SK-N-SH treated with all-trans-retinoic acid at 6 μM for 48 hours (cell line): Measurements from ENCODE around the gene PLXDC2.

ENCODE experiments used
- ATAC-seq: fragments of 200-7000 bp; cut with Tn5 transposase; 3 replicates; pipeline ENCODE4 v1.9.1; 2020; ENCODE audit warnings: mild to moderate bottlenecking, moderate library complexity
- ARNTL ChIP-seq: fragments of 450-650 bp; formaldehyde crosslinking; IDR thresholded peaks from 2 replicates; pipeline ENCODE4 v1.5.0; 2020; ENCODE audit warnings: low read depth, mild to moderate bottlenecking, moderate library complexity, borderline replicate concordance
- CSDC2 ChIP-seq: fragments of 250-450 bp; sonication (Bioruptor Pico); IDR thresholded peaks from 2 replicates; pipeline ENCODE4 v1.5.0; 2020; ENCODE audit warnings: mild to moderate bottlenecking, moderate library complexity
- CSRNP3 ChIP-seq: fragments of 250-450 bp; sonication (Bioruptor Pico); IDR thresholded peaks from 2 replicates; pipeline ENCODE4 v1.5.1; 2021; ENCODE audit warnings: mild to moderate bottlenecking, moderate library complexity
- ESRRG ChIP-seq: fragments of 250-450 bp; sonication (Bioruptor Pico); IDR thresholded peaks from 2 replicates; pipeline ENCODE4 v1.6.1; 2021; ENCODE audit warnings: mild to moderate bottlenecking
- GLIS3 ChIP-seq: fragments of 250-450 bp; sonication (Bioruptor Pico); IDR thresholded peaks from 2 replicates; pipeline ENCODE4 v1.5.0; 2020; ENCODE audit warnings: mild to moderate bottlenecking, moderate library complexity
- ISL1 ChIP-seq: fragments of 250-450 bp; sonication (Bioruptor Pico); IDR thresholded peaks from 2 replicates; pipeline ENCODE4 v2.1.2; 2022; ENCODE audit warnings: mild to moderate bottlenecking, moderate library complexity
- OSR1 ChIP-seq: fragments of 250-450 bp; sonication (Bioruptor Pico); IDR thresholded peaks from 2 replicates; pipeline ENCODE4 v1.8.0; 2022; ENCODE audit warnings: moderate library complexity, mild to moderate bottlenecking, inconsistent platforms
- PATZ1 ChIP-seq: fragments of 250-450 bp; sonication (Bioruptor Pico); IDR thresholded peaks from 2 replicates; pipeline ENCODE4 v1.8.0; 2020; ENCODE audit warnings: mild to moderate bottlenecking, moderate library complexity, borderline replicate concordance
- POU6F1 ChIP-seq: fragments of 250-450 bp; sonication (Bioruptor Pico); IDR thresholded peaks from 2 replicates; pipeline ENCODE4 v1.8.0; 2021; ENCODE audit warnings: low read depth, mild to moderate bottlenecking, moderate library complexity, borderline replicate concordance
- PPARA ChIP-seq: fragments of 250-450 bp; sonication (Bioruptor Pico); IDR thresholded peaks from 2 replicates; pipeline ENCODE4 v1.5.0; 2020; ENCODE audit warnings: mild to moderate bottlenecking, borderline replicate concordance
- RARB ChIP-seq: fragments of 250-450 bp; sonication (Bioruptor Pico); IDR thresholded peaks from 2 replicates; pipeline ENCODE4 v1.8.0; 2021; ENCODE audit warnings: mild to moderate bottlenecking, moderate library complexity
- SNAI2 ChIP-seq: fragments of 250-450 bp; sonication (Bioruptor Pico); IDR thresholded peaks from 2 replicates; pipeline ENCODE4 v1.5.0; 2020; ENCODE audit warnings: mild to moderate bottlenecking, moderate library complexity
- TCF4 ChIP-seq: fragments of 250-450 bp; sonication (Bioruptor Pico); IDR thresholded peaks from 2 replicates; pipeline ENCODE4 v1.8.0; 2021; ENCODE audit warnings: mild to moderate bottlenecking, moderate library complexity, borderline replicate concordance
- TOX ChIP-seq: fragments of 250-450 bp; sonication (Bioruptor Pico); IDR thresholded peaks from 2 replicates; pipeline ENCODE4 v1.8.0; 2021; ENCODE audit warnings: mild to moderate bottlenecking, moderate library complexity, borderline replicate concordance
- TSHZ2 ChIP-seq: fragments of 250-450 bp; sonication (Bioruptor Pico); IDR thresholded peaks from 2 replicates; pipeline ENCODE4 v1.5.0; 2020; ENCODE audit warnings: mild to moderate bottlenecking, moderate library complexity
- ZC3H10 ChIP-seq: fragments of 250-450 bp; sonication (Bioruptor Pico); IDR thresholded peaks from 2 replicates; pipeline ENCODE4 v1.5.1; 2021; ENCODE audit warnings: mild to moderate bottlenecking, moderate library complexity
- ZFP3 ChIP-seq: fragments of 250-450 bp; sonication (Bioruptor Pico); IDR thresholded peaks from 2 replicates; pipeline ENCODE4 v1.5.0; 2020; ENCODE audit warnings: mild to moderate bottlenecking, moderate library complexity
- ZFP30 ChIP-seq: fragments of 450-650 bp; formaldehyde crosslinking; IDR thresholded peaks from 2 replicates; pipeline ENCODE4 v1.5.0; 2022; ENCODE audit warnings: mild to moderate bottlenecking, moderate library complexity
- ZNF565 ChIP-seq: fragments of 450-650 bp; formaldehyde crosslinking; conservative IDR thresholded peaks from 2 replicates; pipeline ENCODE4 v1.5.0; 2020; ENCODE audit warnings: low read depth, mild to moderate bottlenecking, moderate library complexity
- ZNF8 ChIP-seq: fragments of 450-650 bp; formaldehyde crosslinking; IDR thresholded peaks from 2 replicates; pipeline ENCODE4 v1.5.0; 2020; ENCODE audit warnings: mild to moderate bottlenecking, moderate library complexity

The PLXDC2 gene

GRCh38 chr10:19971343-19972052, 155.3 kb downstream of the PLXDC2 start:
- no peak for TF ChIP-seq ZFP30 (CRISPR knock-in tag)
- TF ChIP-seq ZFP3 (CRISPR knock-in tag): no peak
- TF ChIP-seq ZNF8 (CRISPR knock-in tag): no peak
- no peak for TF ChIP-seq ARNTL (CRISPR knock-in tag)
- TF ChIP-seq GLIS3: no peak
- no peak for TF ChIP-seq TOX (CRISPR knock-in tag)
- TF ChIP-seq ESRRG: no peak
- TF ChIP-seq OSR1 (CRISPR knock-in tag): no peak
- TF ChIP-seq POU6F1 (CRISPR knock-in tag): no peak
- no peak for TF ChIP-seq RARB (CRISPR knock-in tag)
- no peak for TF ChIP-seq PPARA (CRISPR knock-in tag)
- TF ChIP-seq CSDC2 (CRISPR knock-in tag): no peak
- no peak for TF ChIP-seq PATZ1
- no peak for TF ChIP-seq SNAI2 (CRISPR knock-in tag)
- ATAC-seq: no peak

GRCh38 chr10:19974138-19974537, 157.9 kb downstream of the PLXDC2 start:
- ATAC-seq: no peak
- no peak for TF ChIP-seq PATZ1
- TF ChIP-seq ZNF565: no peak
- TF ChIP-seq CSRNP3: no peak
- no peak for TF ChIP-seq ESRRG
- no peak for TF ChIP-seq TCF4 (CRISPR knock-in tag)
- TF ChIP-seq ISL1 (CRISPR knock-in tag): no peak
- TF ChIP-seq ARNTL (CRISPR knock-in tag): no peak
- TF ChIP-seq TSHZ2 (CRISPR knock-in tag): no peak

DNA sequence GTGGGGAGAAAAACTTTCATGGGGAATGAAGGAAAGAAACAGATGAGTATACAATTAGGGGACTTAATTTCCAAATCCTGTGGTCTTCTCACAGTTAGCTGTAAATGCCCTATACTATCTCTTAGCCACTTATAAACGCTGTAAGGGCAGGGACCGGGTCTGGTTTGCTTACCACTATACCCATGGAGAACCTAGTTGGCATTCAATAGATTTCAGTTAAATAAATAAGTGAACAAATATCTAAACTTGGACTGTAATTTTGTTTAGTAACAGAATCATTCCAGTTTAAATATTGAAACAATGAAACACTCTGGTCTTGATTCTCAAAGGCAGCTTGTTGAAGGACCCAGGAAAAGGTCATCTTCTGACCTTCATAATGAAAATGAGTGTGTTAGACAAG, 158.3 kb downstream of the PLXDC2 start:
- ATAC-seq: no peak
- TF ChIP-seq ZC3H10 (CRISPR knock-in tag): no peak
- TF ChIP-seq, all 23 proteins: peak for 0
